K562 (cell line): Measurements from ENCODE around the gene SLC44A1. TPM values are rescaled to one million over a fixed set of nuclear protein-coding genes. Genes with fewer than 3 reads are reported as not detected.
"Not testable (repeated sequence)": the region's sequence is repeated elsewhere in the genome, so short reads cannot be mapped to it uniquely, and the experiment has no call there.

Source experiments
- ATAC-seq: fragments of 200-7000 bp; cut with Tn5 transposase; 3 replicates; pipeline ENCODE4 v1.9.1; 2020; ENCODE audit warnings: moderate library complexity
- BruUV-seq: library from RNA; stranded (reverse); fragments of 400-500 nt; replicated peaks from 2 replicates; lab custom pipeline; 2021; lab: Mats Ljungman, UMichigan
- CTCF ChIA-PET: fragments of 300-600 bp; formaldehyde crosslinking; extraction: SDS; loops from one replicate; lab custom pipeline; 2021; ENCODE audit warnings: low intra/inter-chr PET ratio; lab: Yijun Ruan, JAX
- POLR2A ChIA-PET: fragments of 300-600, 350-650 bp; sonication (Branson Sonifier 250); formaldehyde crosslinking; extraction: SDS; loops from one replicate; lab custom pipeline; 2021; ENCODE audit warnings: antibody characterized with exemption, inconsistent platforms; lab: Yijun Ruan, JAX
- DNase-seq, 4 experiments: peaks; one replicate each; pipeline versions ENCODE4 v3.0.0 to v3.0.0-alpha.2; 2011 to 2018; ENCODE audit warnings: low spot score in 3 of 4, mixed read lengths in 3 of 4; ENCODE audit errors: extremely low read depth in 1 of 4
- FAIRE-seq: peaks from 2 replicates; lab custom pipeline; 2011; peaks lifted over from hg19 to GRCh38; lab: Jason Lieb, UNC
- H2AFZ ChIP-seq: 2 replicates; pipeline ENCODE4 v1.6.0; 2011; ENCODE audit warnings: low read depth, low read length, control low read depth, inconsistent platforms
- H3K27ac ChIP-seq: fragments of 200-600 bp; 3 replicates; pipeline ENCODE4 v1.8.0; 2011; ENCODE audit warnings: low read depth, mild to moderate bottlenecking, control low read depth, inconsistent platforms, low read length, moderate library complexity, mixed read lengths; ENCODE audit errors: extremely low read depth
- H3K27me3 ChIP-seq, 2 experiments: fragments of 300-600 bp in 1 of 2; 2 replicates in 1 of 2; 3 replicates in 1 of 2; pipeline versions ENCODE4 v1.6.0 to v1.8.0; 2011; ENCODE audit warnings: inconsistent platforms in 2 of 2, low read length in 2 of 2, mild to moderate bottlenecking in 1 of 2, mixed read lengths in 1 of 2, moderate library complexity in 1 of 2; ENCODE audit not compliant: control insufficient read depth in 2 of 2, insufficient read depth in 2 of 2
- H3K36me3 ChIP-seq: fragments of 300-600 bp; 3 replicates; pipeline ENCODE4 v1.8.0; 2011; ENCODE audit warnings: mild to moderate bottlenecking, low read length, inconsistent platforms; ENCODE audit not compliant: control insufficient read depth, insufficient read depth
- H3K4me1 ChIP-seq, 2 experiments: fragments of 200-600 bp in 1 of 2; replicated peaks in 1 of 2; 2 replicates in 1 of 2; 3 replicates in 1 of 2; pipeline versions ENCODE4 v1.5.1 to v1.8.0; 2011; ENCODE audit warnings: inconsistent platforms in 2 of 2, low read length in 2 of 2, mild to moderate bottlenecking in 1 of 2, mixed read lengths in 1 of 2, moderate library complexity in 1 of 2; ENCODE audit not compliant: control insufficient read depth in 2 of 2, insufficient read depth in 2 of 2
- H3K4me2 ChIP-seq: 2 replicates; pipeline ENCODE4 v1.6.1; 2011; ENCODE audit warnings: low read length, control low read depth, inconsistent platforms, mixed read lengths; ENCODE audit not compliant: insufficient read depth
- H3K4me3 ChIP-seq: fragments of 200-600 bp; sonication (generic), shearing (Covaris generic); 2 replicates; pipeline ENCODE4 v1.5.1; 2016; ENCODE audit warnings: control low read depth, inconsistent platforms
- H3K79me2 ChIP-seq: fragments of 200-600 bp; 3 replicates; pipeline ENCODE4 v1.8.0; 2011; ENCODE audit warnings: low read length, inconsistent platforms; ENCODE audit not compliant: control insufficient read depth, insufficient read depth
- H3K9ac ChIP-seq, 2 experiments: 2 replicates each; pipeline versions ENCODE4 v1.6.0 to v1.6.1; 2011; ENCODE audit warnings: low read depth in 2 of 2, low read length in 2 of 2, control low read depth in 1 of 2, inconsistent platforms in 1 of 2, mild to moderate bottlenecking in 1 of 2, mixed read lengths in 1 of 2; ENCODE audit not compliant: insufficient read depth in 1 of 2
- H3K9me1 ChIP-seq: one replicate; pipeline ENCODE4 v1.6.0; 2011; ENCODE audit warnings: inconsistent platforms, mild to moderate bottlenecking, low read length, moderate library complexity; ENCODE audit not compliant: control insufficient read depth, insufficient read depth
- H3K9me3 ChIP-seq: replicated peaks from 2 replicates; pipeline ENCODE4 v1.5.1; 2011; ENCODE audit warnings: low read depth, low read length, inconsistent platforms; ENCODE audit not compliant: control insufficient read depth, insufficient read depth
- H4K20me1 ChIP-seq: replicated peaks from 2 replicates; pipeline ENCODE4 v1.6.1; 2011; ENCODE audit warnings: low read length, inconsistent platforms, mixed read lengths; ENCODE audit not compliant: control insufficient read depth, insufficient read depth
- ATF3 ChIP-seq, 2 experiments: fragments of 450-650 bp in 1 of 2; sonication (generic) in 1 of 2; formaldehyde crosslinking in 1 of 2; IDR thresholded peaks in 1 of 2; conservative IDR thresholded peaks in 1 of 2; 2 replicates each; pipeline versions ENCODE4 v1.6.1 to v1.8.1; 2016 to 2023; ENCODE audit warnings: mild to moderate bottlenecking in 2 of 2, moderate library complexity in 2 of 2, inconsistent platforms in 1 of 2, missing genetic modification reagents in 1 of 2
- CBX8 ChIP-seq: fragments of 200-600 bp; sonication (generic); IDR thresholded peaks from 2 replicates; pipeline ENCODE4 v1.6.1; 2012; ENCODE audit warnings: borderline replicate concordance, mixed run types, low read depth, mild to moderate bottlenecking, moderate library complexity, mixed read lengths, low read length, control low read depth, inconsistent platforms; ENCODE audit not compliant: poor library complexity, severe bottlenecking; ENCODE audit errors: extremely low read depth
- CEBPG ChIP-seq, 3 experiments: fragments of 200-800 bp in 1 of 3; sonication (Bioruptor generic) in 1 of 3; sonication (generic) in 1 of 3; formaldehyde crosslinking in 1 of 3; IDR thresholded peaks in 2 of 3; conservative IDR thresholded peaks in 1 of 3; 2 replicates each; pipeline versions ENCODE4 v1.6.1 to v1.8.0; 2016 to 2022; ENCODE audit warnings: missing compliant biosample characterization in 2 of 3, missing genetic modification characterization in 2 of 3, mild to moderate bottlenecking in 1 of 3, missing genetic modification reagents in 1 of 3
- ETV5 ChIP-seq: sonication (generic); formaldehyde crosslinking; IDR thresholded peaks from 2 replicates; pipeline ENCODE4 v1.4.0; 2020; ENCODE audit warnings: low read depth, mild to moderate bottlenecking, missing genetic modification reagents
- FOSL1 ChIP-seq: fragments of 200-800 bp; sonication (Bioruptor generic); conservative IDR thresholded peaks from 2 replicates; pipeline ENCODE4 v1.6.1; 2016; ENCODE audit warnings: missing genetic modification characterization, missing compliant biosample characterization
- IRF9 ChIP-seq: fragments of 450-650 bp; IDR thresholded peaks from 2 replicates; pipeline ENCODE4 v1.6.1; 2016; ENCODE audit warnings: missing biosample characterization, missing genetic modification characterization
- RAD21 ChIP-seq, 2 experiments: fragments of 250-450 bp in 1 of 2; fragments of 450-650 bp in 1 of 2; sonication (Bioruptor Pico) in 1 of 2; formaldehyde crosslinking in 1 of 2; IDR thresholded peaks in 1 of 2; conservative IDR thresholded peaks in 1 of 2; 2 replicates each; pipeline versions ENCODE4 v1.4.0 to v1.8.0; 2020 to 2022; ENCODE audit warnings: mild to moderate bottlenecking in 2 of 2, moderate library complexity in 1 of 2
- RBM22 ChIP-seq: fragments of 200-400 bp; formaldehyde crosslinking; IDR thresholded peaks from 2 replicates; pipeline ENCODE4 v1.6.1; 2018; ENCODE audit warnings: low read length, low read depth; ENCODE audit not compliant: poor library complexity, severe bottlenecking
- YBX1 ChIP-seq: fragments of 450-650 bp; IDR thresholded peaks from 2 replicates; pipeline ENCODE4 v1.7.1; 2016; ENCODE audit warnings: mild to moderate bottlenecking
- ZNF445 ChIP-seq: fragments of 250-450 bp; sonication (Bioruptor Pico); IDR thresholded peaks from 2 replicates; pipeline ENCODE4 v1.4.0; 2020; ENCODE audit warnings: low read depth, mild to moderate bottlenecking, moderate library complexity
- WGBS: fragments of 100-300 bp; shearing (Covaris generic); methylation state at CpG from one replicate; pipeline ENCODE4 v1.1.6; 2016; ENCODE audit warnings: low coverage, mixed read lengths; ENCODE audit not compliant: insufficient coverage; ENCODE audit errors: missing lambda C conversion rate; 5-methylcytosine and 5-hydroxymethylcytosine counted together
- in situ Hi-C: fragments of 300-500 bp; cut with MboI; formaldehyde crosslinking; loops from 4 replicates; pipeline ENCODE4 v1.15.0; 2018; ENCODE audit warnings: inconsistent platforms, mixed read lengths
- intact Hi-C: fragments of 100-400 bp; cut with micrococcal nuclease; formaldehyde crosslinking; loops from 2 replicates; pipeline ENCODE4 v1.14.2; 2022
- polyA plus RNA-seq, 8 experiments: library from polyadenylated mRNA; depleted of rRNA in 4 of 8; stranded (reverse) in 5 of 8; unstranded in 3 of 8; fragments of >200 nt; fragmentation: Nextera tagmentation in 2 of 8; fragmentation: Illumina TruSeq in 1 of 8; extraction: Ambion mirVana in 2 of 8; extraction: Trizol in 1 of 8; gene quantifications; 2 replicates each; pipeline versions ENCODE4 v1.2.1 to v1.2.3, GENCODE V29; 2011 to 2014; ENCODE audit warnings: inconsistent platforms in 1 of 8, missing spikeins in 1 of 8
- total RNA-seq, 7 experiments: library from RNA; depleted of rRNA in 6 of 7; stranded (reverse); fragments of >200 nt in 6 of 7; fragmentation: Illumina TruSeq in 2 of 7; extraction: Trizol in 2 of 7; gene quantifications; 2 replicates each; pipeline versions ENCODE4 v1.2.1 to v1.2.3, GENCODE V29; 2011 to 2021; ENCODE audit warnings: low replicate concordance in 1 of 7

Gene SLC44A1
- total and polyA plus RNA-seq, 9 of the 15 experiments (the other 6 are each of a cell fraction or from before 2014, with no cell fraction given): 0.11 to 0.59 (median 0.30) TPM

- TF ChIP-seq ETV5 (CRISPR knock-in tag) (no peak), ZNF445 (CRISPR knock-in tag) (no peak), IRF9 (tag) (no peak), RBM22 (no peak), YBX1 (no peak)
Observed at GRCh38 chr9:105262497-105262896, 18.0 kb downstream of the SLC44A1 start (continued).

- Histone ChIP-seq H2AFZ (no peak overlapping the region), H3K36me3 (no peaks in the 10 kb centered on the region), H3K4me1 (no peaks in the 10 kb centered on the region), H3K27me3 (no peaks in the 10 kb centered on the region), H3K27ac (no peak overlapping the region), H3K9ac (no peak overlapping the region), H4K20me1 (no peaks in the 10 kb centered on the region), H3K9me3 (no peaks in the 10 kb centered on the region), H3K4me3 (no peak overlapping the region), H3K9me1 (no peaks in the 10 kb centered on the region), H3K4me2 (no peak overlapping the region), H3K79me2 (no peaks in the 10 kb centered on the region)
- no peak for DNase-seq
- CTCF ChIA-PET: no interaction called here
- POLR2A ChIA-PET: interaction anchor here (0.7 to 1.9 kb wide), 3 partner anchors 10 to 17 kb away, joined by 3 to 5 read pairs (median 4); no protein-coding TSS in a partner anchor
- 0% methylated on average over 4 of the region's 4 CpGs for WGBS
- no peak for FAIRE-seq
- intact Hi-C loops (no loop called here), in situ Hi-C loops (no loop called here)
- no peak for ATAC-seq
- BruUV-seq: no TSS peak
- TF ChIP-seq CBX8 (no peak), RAD21 (CRISPR knock-in tag; conservative IDR thresholded peaks at IDR 0.05 in 1 of 2, IDR thresholded peaks at IDR 0.05 in 1 of 2) (no peak), FOSL1 (tag) (0 out of 2 replicates have a peak, but pooled peaks have one; percentile 45), ATF3 (IDR thresholded peaks at IDR 0.05) (peak; percentile 47), ATF3 (CRISPR knock-in tag; conservative IDR thresholded peaks at IDR 0.05) (no peak), CEBPG (CRISPR knock-in tag; IDR thresholded peaks at IDR 0.05) (no peak), CEBPG (tag; conservative IDR thresholded peaks at IDR 0.05 in 1 of 2, IDR thresholded peaks at IDR 0.05 in 1 of 2) (peak; percentile 15 to 69; a peak in 2 of 4 replicates)
Observed at GRCh38 chr9:105264380-105264779, 19.9 kb downstream of the SLC44A1 start.

GRCh38 chr9:105268254-105268653 lies 23.8 kb downstream of the SLC44A1 start:
- H3K9ac ChIP-seq, CTCF ChIA-PET, in situ Hi-C loops, H3K4me3 ChIP-seq, H3K36me3 ChIP-seq, H3K9me1 ChIP-seq, intact Hi-C loops, H3K27ac ChIP-seq, BruUV-seq, FAIRE-seq, H3K27me3 ChIP-seq, H3K79me2 ChIP-seq, DNase-seq, ATAC-seq, POLR2A ChIA-PET, H4K20me1 ChIP-seq, H2AFZ ChIP-seq, H3K4me2 ChIP-seq, H3K9me3 ChIP-seq, H3K4me1 ChIP-seq: not testable (repeated sequence)
- 2% methylated on average over 10 of the region's 10 CpGs for WGBS
